Amygdala (tissue), 56 donors: ENCODE results near the gene ACTN4.

Source experiments
- DNase-seq, 56 donors: peaks; one replicate each; lab custom pipeline; 2025; lab: John Stamatoyannopoulos, UW

ACTN4 gene

GRCh38 chr19:38720559-38721236 lies 73.2 kb downstream of the ACTN4 start:
- peak in 1 of 56 donors; percentile 7 for DNase-seq

GRCh38 chr19:38721496-38721895 lies 74.0 kb downstream of the ACTN4 start:
- no peak for DNase-seq

GRCh38 chr19:38721979-38722773 lies 74.7 kb downstream of the ACTN4 start:
- DNase-seq, result peak in 52 of 56 donors; percentile 35 to 95 (median 79)

- no peak for DNase-seq
Observed at GRCh38 chr19:38722947-38723605, 75.6 kb downstream of the ACTN4 start.

GRCh38 chr19:38723606-38723965 lies 76.1 kb downstream of the ACTN4 start:
- DNase-seq, result no peak

- DNase-seq, result no peak
Observed at GRCh38 chr19:38723990-38724854, 76.8 kb downstream of the ACTN4 start.

GRCh38 chr19:38725469-38726283 lies 78.2 kb downstream of the ACTN4 start:
- DNase-seq, result no peak

- DNase-seq, result no peak
Observed at GRCh38 chr19:38726284-38726673, 78.8 kb downstream of the ACTN4 start.

GRCh38 chr19:38726761-38727301 lies 79.4 kb downstream of the ACTN4 start:
- DNase-seq, result no peak

- DNase-seq, result no peak
Observed at GRCh38 chr19:38727306-38727867, 79.9 kb downstream of the ACTN4 start.

- DNase-seq, result no peak
Observed at GRCh38 chr19:38727868-38728660, 80.6 kb downstream of the ACTN4 start.

- no peak for DNase-seq
Observed at GRCh38 chr19:38728752-38729541, 81.5 kb downstream of the ACTN4 start.

GRCh38 chr19:38729653-38730469 lies 82.4 kb downstream of the ACTN4 start:
- peak in 13 of 56 donors; percentile 16 to 63 (median 28) for DNase-seq

- no peak for DNase-seq
Observed at GRCh38 chr19:38730470-38730730, 83.0 kb downstream of the ACTN4 start.

GRCh38 chr19:38730731-38731589 lies 83.5 kb downstream of the ACTN4 start:
- DNase-seq, result no peak
